A549 (cell line): ENCODE data around the gene COPB1.

ENCODE experiments used
- CEBPB ChIP-seq, 2 experiments: fragments of >200 bp in 1 of 2; sonication (Bioruptor Twin) in 1 of 2; formaldehyde crosslinking in 1 of 2; IDR thresholded peaks; 2 replicates each; pipeline ENCODE4 v1.6.1; 2012 to 2016
- HOXA7 ChIP-seq: fragments of 250-450 bp; sonication (Bioruptor Pico); IDR thresholded peaks from 2 replicates; pipeline ENCODE4 v1.5.0; 2020; ENCODE audit warnings: mild to moderate bottlenecking, moderate library complexity
- MAFK ChIP-seq: fragments of 450-650 bp; IDR thresholded peaks from 2 replicates; pipeline ENCODE4 v1.6.1; 2014; ENCODE audit not compliant: partially characterized antibody
- NR3C1 ChIP-seq: fragments of >200 bp; sonication (Bioruptor Twin); formaldehyde crosslinking; IDR thresholded peaks from 3 replicates; pipeline ENCODE4 v1.6.1; 2017
- POLR2A ChIP-seq: IDR thresholded peaks from 2 replicates; pipeline ENCODE4 v1.6.1; 2012; ENCODE audit warnings: mild to moderate bottlenecking, low read length
- RARB ChIP-seq: fragments of 250-450 bp; sonication (Bioruptor Pico); IDR thresholded peaks from 2 replicates; pipeline ENCODE4 v1.8.0; 2021; ENCODE audit warnings: mild to moderate bottlenecking, moderate library complexity
- TF ChIP-seq, protein P1 (sequence below): IDR thresholded peaks from 2 replicates; pipeline ENCODE4 v1.6.1; 2012
- TF ChIP-seq, protein P2 (sequence below): fragments of >200 bp; sonication (Bioruptor Twin); formaldehyde crosslinking; IDR thresholded peaks from 3 replicates; pipeline ENCODE4 v1.5.1; 2016
- TF ChIP-seq, protein P3 (sequence below): fragments of 450-650 bp; IDR thresholded peaks from 2 replicates; pipeline ENCODE4 v1.6.1; 2014; ENCODE audit warnings: antibody characterized with exemption
- TF ChIP-seq, protein P4 (sequence below): IDR thresholded peaks from 2 replicates; pipeline ENCODE4 v1.6.1; 2012

DNA sequence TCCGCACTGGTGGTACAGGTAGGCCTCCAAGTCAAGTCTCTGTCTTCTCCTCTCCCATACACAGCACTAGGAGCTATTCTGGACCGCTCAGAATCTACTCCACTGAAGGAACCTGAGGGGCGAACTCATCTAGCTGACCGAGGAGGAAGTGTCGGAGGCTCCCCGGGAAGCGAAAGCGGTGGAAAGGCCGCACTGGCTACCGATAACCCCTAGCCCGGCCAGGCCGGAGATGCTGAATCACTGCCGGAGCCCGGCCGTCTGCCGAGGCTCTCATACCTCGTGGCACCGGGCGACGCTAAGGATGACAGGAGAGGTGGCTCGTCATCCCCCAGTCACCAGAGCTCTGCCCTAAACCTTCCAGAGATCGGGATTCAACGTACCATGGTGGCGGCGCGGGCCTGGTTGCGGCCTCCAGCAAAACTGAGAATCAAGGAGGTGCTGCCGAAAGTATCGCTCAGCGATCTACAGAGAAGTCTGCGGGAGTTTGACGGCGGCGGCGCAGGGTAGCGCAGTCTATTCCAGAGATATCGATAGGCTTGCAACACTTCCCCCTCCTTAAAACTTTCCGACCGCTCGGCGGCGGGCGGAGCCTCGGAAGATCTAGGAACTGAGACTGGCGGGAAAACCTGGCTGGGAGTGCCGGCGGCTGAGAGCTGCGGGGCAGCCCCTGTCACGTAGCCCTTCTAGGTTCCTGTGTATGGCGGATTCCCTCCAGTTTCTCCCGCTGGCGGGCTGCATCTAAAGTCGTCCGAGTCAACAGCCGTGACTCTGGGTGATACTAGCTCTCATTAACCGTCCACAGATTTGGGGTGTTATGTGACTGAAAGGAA is 20.5 kb upstream of the COPB1 start, which contains the start of gene PSMA1:
- no peak for TF ChIP-seq HOXA7 (CRISPR knock-in tag)
- TF ChIP-seq, protein P1, sequence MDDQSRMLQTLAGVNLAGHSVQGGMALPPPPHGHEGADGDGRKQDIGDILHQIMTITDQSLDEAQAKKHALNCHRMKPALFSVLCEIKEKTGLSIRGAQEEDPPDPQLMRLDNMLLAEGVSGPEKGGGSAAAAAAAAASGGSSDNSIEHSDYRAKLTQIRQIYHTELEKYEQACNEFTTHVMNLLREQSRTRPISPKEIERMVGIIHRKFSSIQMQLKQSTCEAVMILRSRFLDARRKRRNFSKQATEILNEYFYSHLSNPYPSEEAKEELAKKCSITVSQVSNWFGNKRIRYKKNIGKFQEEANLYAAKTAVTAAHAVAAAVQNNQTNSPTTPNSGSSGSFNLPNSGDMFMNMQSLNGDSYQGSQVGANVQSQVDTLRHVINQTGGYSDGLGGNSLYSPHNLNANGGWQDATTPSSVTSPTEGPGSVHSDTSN, result no peak; the same call in 1 of the 2 replicates
- no peak for TF ChIP-seq RARB (CRISPR knock-in tag)
- peak; percentile 48 for TF ChIP-seq POLR2A
- TF ChIP-seq NR3C1, result no peak
- TF ChIP-seq, protein P2, sequence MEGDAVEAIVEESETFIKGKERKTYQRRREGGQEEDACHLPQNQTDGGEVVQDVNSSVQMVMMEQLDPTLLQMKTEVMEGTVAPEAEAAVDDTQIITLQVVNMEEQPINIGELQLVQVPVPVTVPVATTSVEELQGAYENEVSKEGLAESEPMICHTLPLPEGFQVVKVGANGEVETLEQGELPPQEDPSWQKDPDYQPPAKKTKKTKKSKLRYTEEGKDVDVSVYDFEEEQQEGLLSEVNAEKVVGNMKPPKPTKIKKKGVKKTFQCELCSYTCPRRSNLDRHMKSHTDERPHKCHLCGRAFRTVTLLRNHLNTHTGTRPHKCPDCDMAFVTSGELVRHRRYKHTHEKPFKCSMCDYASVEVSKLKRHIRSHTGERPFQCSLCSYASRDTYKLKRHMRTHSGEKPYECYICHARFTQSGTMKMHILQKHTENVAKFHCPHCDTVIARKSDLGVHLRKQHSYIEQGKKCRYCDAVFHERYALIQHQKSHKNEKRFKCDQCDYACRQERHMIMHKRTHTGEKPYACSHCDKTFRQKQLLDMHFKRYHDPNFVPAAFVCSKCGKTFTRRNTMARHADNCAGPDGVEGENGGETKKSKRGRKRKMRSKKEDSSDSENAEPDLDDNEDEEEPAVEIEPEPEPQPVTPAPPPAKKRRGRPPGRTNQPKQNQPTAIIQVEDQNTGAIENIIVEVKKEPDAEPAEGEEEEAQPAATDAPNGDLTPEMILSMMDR, result no peak
- TF ChIP-seq, protein P3, sequence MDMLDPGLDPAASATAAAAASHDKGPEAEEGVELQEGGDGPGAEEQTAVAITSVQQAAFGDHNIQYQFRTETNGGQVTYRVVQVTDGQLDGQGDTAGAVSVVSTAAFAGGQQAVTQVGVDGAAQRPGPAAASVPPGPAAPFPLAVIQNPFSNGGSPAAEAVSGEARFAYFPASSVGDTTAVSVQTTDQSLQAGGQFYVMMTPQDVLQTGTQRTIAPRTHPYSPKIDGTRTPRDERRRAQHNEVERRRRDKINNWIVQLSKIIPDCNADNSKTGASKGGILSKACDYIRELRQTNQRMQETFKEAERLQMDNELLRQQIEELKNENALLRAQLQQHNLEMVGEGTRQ, result no peak
- TF ChIP-seq, protein P4, sequence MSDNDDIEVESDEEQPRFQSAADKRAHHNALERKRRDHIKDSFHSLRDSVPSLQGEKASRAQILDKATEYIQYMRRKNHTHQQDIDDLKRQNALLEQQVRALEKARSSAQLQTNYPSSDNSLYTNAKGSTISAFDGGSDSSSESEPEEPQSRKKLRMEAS, result peak; percentile 94
- peak; percentile 81 to 96 for TF ChIP-seq CEBPB (IDR thresholded peaks at IDR 0.05)
- peak; percentile 45 for TF ChIP-seq MAFK
